SK-N-MC (cell line): ENCODE measurements around the gene FOXP1.

Source experiments
- DNase-seq: peaks from one replicate; pipeline ENCODE4 v3.0.0-alpha.2; 2011; ENCODE audit warnings: low read depth, low spot score
- H3K27ac ChIP-seq: fragments of 200-600 bp; sonication (generic); 2 replicates; pipeline ENCODE4 v1.5.1; 2016; ENCODE audit warnings: mixed run types
- H3K36me3 ChIP-seq: fragments of 200-600 bp; sonication (generic); 2 replicates; pipeline ENCODE4 v1.6.1; 2017; ENCODE audit warnings: antibody characterized with exemption, low read length, mixed read lengths; ENCODE audit not compliant: insufficient read depth
- H3K4me3 ChIP-seq: fragments of 200-600 bp; sonication (generic); 2 replicates; pipeline ENCODE4 v1.5.1; 2016
- H3K9ac ChIP-seq: fragments of 200-600 bp; sonication (generic); 2 replicates; pipeline ENCODE4 v1.8.0; 2017; ENCODE audit warnings: mixed run types, mixed read lengths; ENCODE audit not compliant: insufficient read length
- H3K9me3 ChIP-seq: fragments of 200-600 bp; sonication (generic); 2 replicates; pipeline ENCODE4 v1.6.1; 2017; ENCODE audit warnings: low read depth, mild to moderate bottlenecking, antibody characterized with exemption, low read length, moderate library complexity, mixed read lengths
- EZH2 ChIP-seq: fragments of 200-600 bp; sonication (generic); IDR thresholded peaks from one replicate; pipeline ENCODE4 v1.6.1; 2017; ENCODE audit warnings: antibody characterized with exemption
- FOXP2 ChIP-seq: optimal IDR thresholded peaks from 2 replicates; pipeline ENCODE3; 2011; ENCODE audit warnings: mild to moderate bottlenecking, moderate library complexity; ENCODE audit not compliant: insufficient read depth; ENCODE audit errors: extremely low read length, control extremely low read depth
- POLR2AphosphoS5 ChIP-seq: IDR thresholded peaks from 2 replicates; pipeline ENCODE4 v1.6.1; 2012; ENCODE audit warnings: mild to moderate bottlenecking, low read depth, low read length, borderline replicate concordance

FOXP1 gene

DNA sequence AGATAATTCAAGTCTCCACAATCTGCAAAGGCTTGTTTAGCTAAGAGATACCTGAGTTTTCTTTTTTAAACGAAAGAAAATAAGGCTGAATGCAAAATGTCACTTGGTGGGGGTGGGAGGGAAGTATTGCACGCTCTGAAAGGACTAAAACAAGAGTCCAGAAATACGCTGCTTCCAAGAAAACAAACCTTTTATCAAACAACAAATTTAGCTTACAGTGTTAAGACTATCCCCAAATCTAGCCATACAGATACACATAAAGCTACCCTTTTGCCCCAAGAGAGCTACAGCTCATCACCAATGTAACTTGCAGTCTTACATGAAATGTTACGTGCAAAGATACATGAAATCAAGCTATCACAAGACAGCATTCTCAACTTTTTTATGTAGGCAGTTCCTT lies 522.5 kb downstream of the FOXP1 start:
- H3K4me3 ChIP-seq: no peak overlapping the region
- H3K36me3 ChIP-seq: no peaks in the 10 kb centered on the region
- no peak overlapping the region for H3K27ac ChIP-seq
- DNase-seq: no peak
- no peaks in the 10 kb centered on the region for H3K9me3 ChIP-seq
- H3K9ac ChIP-seq: no peak overlapping the region
- TF ChIP-seq FOXP2 (no peak), POLR2AphosphoS5 (no peak), EZH2 (no peak)

DNA sequence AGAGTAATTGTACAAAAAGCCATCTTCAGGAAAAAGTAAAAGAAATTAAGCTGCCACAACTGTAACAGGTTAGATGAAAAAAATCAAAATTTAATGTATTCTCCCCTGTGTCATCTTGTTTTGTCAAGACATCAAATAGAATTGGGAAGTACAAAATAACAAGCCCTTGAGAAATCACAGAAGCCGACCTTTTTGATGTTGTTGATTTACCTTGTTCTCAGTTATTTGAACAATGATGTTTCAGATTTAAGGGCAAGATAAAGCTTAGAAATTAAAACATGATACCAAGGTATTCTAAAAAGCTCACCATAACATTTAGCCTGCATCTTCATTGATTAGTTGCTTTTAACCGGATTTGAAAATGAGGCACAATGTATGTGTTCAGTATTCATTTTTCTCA lies 523.0 kb downstream of the FOXP1 start:
- H3K27ac ChIP-seq: no peak overlapping the region
- no peak overlapping the region for H3K9ac ChIP-seq
- no peak for DNase-seq

DNA sequence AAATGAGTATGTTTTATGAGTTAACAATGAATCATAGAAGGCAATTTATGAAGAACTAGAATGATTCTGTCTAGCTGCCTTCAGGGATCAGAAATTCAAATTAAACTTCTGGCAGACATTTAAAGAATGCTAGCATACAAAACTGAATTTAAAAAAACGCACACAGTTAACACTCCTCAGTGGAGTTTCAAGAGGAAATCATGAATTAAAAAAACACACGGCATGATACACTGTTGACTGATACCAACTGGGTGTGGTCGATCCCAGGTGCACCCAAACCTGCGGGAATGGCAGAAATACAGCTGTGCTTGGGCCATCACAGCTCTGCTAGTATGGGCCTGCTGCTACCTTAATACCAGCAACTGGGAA lies 526.0 kb downstream of the FOXP1 start:
- no peak for DNase-seq
- Histone ChIP-seq H3K9ac (no peak overlapping the region), H3K4me3 (no peak overlapping the region), H3K27ac (no peak overlapping the region), H3K9me3 (no peaks in the 10 kb centered on the region), H3K36me3 (no peaks in the 10 kb centered on the region)
- TF ChIP-seq FOXP2: no peak
- TF ChIP-seq POLR2AphosphoS5: no peak
- TF ChIP-seq EZH2: no peak

More for the DNA sequence above, 523.0 kb downstream of the FOXP1 start:
- no peak for TF ChIP-seq FOXP2
- no peak for TF ChIP-seq POLR2AphosphoS5
- no peak for TF ChIP-seq EZH2
- no peaks in the 10 kb centered on the region for H3K9me3 ChIP-seq
- no peaks in the 10 kb centered on the region for H3K36me3 ChIP-seq
- H3K4me3 ChIP-seq: no peak overlapping the region

DNA sequence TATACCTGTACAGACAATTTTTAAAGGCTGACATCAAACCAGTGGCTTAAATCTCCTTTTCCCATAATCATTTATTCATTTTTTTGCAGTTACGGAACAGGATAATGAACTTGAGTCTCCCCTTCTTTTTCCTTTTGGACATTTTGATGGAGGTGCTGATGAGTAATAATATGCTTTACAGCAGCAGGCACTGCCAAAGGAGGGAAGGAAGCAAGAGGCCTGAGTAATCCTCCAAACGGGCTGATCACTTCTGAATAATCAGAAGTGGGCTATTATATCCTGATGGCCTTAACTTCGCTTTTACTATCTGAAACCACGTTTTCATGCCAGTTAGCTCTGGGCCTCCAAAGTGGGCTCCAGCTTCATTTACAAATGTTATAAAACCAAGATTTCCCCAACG lies 527.2 kb downstream of the FOXP1 start:
- TF ChIP-seq EZH2: no peak
- TF ChIP-seq POLR2AphosphoS5: no peak
- no peak for TF ChIP-seq FOXP2
- H3K9me3 ChIP-seq: no peaks in the 10 kb centered on the region
- H3K27ac ChIP-seq: no peak overlapping the region
- H3K36me3 ChIP-seq: no peaks in the 10 kb centered on the region
- DNase-seq: no peak
- H3K9ac ChIP-seq: no peak overlapping the region
- H3K4me3 ChIP-seq: no peak overlapping the region

DNA sequence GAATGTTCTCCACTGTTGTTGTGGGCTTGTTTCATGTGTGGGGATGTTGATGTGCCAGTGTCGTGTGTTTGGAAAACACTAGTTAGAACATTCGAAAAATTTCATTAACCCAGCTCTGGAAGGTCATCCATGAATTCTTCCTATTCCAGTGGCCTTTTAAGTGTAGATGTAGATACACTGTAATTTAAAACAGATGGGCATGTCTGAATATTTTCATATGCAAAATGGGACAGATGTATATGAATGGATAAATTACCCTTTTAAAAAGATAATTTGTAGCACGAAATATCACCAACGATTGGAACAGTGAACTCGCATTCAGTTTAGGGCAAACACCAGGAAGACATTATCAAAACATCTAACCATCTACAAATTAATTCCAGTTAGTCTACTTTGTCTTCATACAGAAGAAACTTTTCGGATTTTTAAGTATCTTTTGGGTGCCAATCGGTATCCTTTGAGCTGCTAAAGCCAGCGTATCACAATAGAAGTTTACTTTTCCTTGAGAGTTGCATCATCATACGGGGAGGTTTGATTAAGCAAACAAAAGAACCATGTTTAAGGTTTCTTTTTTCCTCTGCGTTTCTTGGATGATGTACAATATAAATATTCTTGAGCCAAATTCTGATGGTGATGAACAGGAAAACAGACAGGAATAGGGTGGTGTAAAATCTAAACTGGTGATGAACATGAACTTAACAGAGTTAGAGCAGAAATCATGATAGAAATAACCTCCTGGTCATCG lies 528.1 kb downstream of the FOXP1 start:
- no peaks in the 10 kb centered on the region for H3K9me3 ChIP-seq
- no peaks in the 10 kb centered on the region for H3K36me3 ChIP-seq
- no peak for DNase-seq
- TF ChIP-seq FOXP2: no peak
- no peak for TF ChIP-seq EZH2
- no peak for TF ChIP-seq POLR2AphosphoS5
- H3K9ac ChIP-seq: no peak overlapping the region
- H3K4me3 ChIP-seq: no peak overlapping the region
- no peak overlapping the region for H3K27ac ChIP-seq

DNA sequence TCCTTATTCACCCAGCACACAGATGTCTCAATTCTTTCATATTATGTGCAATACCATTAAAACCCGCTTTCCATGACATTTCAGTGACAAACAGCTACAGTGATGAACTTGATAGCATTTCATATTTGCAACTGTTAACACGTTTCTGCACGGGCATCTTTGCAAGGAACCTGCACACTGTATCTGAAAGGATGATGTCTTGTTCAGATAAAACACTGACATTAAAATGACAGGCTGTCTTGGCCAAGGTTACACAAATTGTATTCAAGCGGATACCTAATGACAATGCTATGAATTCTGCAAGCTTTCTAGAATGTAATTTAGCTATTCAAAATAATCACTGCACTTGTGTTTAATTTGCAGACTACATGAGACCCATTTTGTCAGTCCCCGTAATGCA lies 529.2 kb downstream of the FOXP1 start:
- no peak overlapping the region for H3K27ac ChIP-seq
- DNase-seq: no peak
- no peak overlapping the region for H3K9ac ChIP-seq
- no peaks in the 10 kb centered on the region for H3K9me3 ChIP-seq
- H3K4me3 ChIP-seq: no peak overlapping the region
- H3K36me3 ChIP-seq: no peaks in the 10 kb centered on the region
- TF ChIP-seq EZH2: no peak
- TF ChIP-seq FOXP2: no peak
- no peak for TF ChIP-seq POLR2AphosphoS5

DNA sequence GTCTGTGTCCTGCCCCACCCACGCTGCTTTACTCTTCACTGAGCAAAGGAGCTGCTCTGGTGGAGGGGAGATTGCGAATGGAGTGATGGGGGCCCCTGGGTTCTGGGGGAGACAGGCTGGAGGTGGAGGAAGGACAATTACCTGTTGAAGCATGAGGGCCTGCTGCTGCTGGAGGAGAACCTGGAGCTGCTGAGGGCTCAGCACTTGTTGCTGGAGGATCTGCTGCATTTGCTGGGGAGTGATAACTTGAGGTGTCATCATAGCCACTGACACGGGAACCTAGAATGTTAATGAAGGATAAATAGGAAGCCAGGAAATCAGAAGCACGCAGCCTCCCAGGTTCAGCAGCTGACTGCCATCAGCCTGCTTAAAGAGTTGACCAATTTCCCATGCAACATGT lies 530.0 kb downstream of the FOXP1 start:
- TF ChIP-seq POLR2AphosphoS5: no peak
- no peak for TF ChIP-seq EZH2
- TF ChIP-seq FOXP2: no peak
- Histone ChIP-seq H3K9ac (no peak overlapping the region), H3K36me3 (no peaks in the 10 kb centered on the region), H3K9me3 (no peaks in the 10 kb centered on the region), H3K27ac (no peak overlapping the region), H3K4me3 (no peak overlapping the region)
- no peak for DNase-seq

DNA sequence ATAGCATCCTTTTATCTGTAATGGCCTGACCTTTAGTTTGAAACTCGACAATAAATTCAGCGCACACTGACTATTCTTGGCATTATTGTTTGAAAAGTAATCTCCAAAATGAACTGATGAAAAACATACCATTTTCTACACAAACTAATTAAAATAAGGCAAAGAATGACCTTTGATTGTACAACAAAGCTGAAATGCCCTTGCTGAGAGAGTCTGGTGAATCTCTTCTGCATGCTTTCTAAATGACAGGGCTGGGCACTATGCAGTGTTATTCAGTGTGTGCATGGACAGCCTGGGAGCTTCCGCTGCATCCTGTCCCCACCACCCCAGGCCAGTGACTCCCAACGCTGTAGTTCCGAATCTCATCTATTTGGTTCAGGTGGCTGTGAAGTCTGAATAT lies 530.8 kb downstream of the FOXP1 start:
- no peaks in the 10 kb centered on the region for H3K9me3 ChIP-seq
- no peaks in the 10 kb centered on the region for H3K36me3 ChIP-seq
- H3K4me3 ChIP-seq: no peak overlapping the region
- TF ChIP-seq POLR2AphosphoS5 (no peak), EZH2 (no peak), FOXP2 (no peak)
- H3K9ac ChIP-seq: no peak overlapping the region
- no peak for DNase-seq
- no peak overlapping the region for H3K27ac ChIP-seq

DNA sequence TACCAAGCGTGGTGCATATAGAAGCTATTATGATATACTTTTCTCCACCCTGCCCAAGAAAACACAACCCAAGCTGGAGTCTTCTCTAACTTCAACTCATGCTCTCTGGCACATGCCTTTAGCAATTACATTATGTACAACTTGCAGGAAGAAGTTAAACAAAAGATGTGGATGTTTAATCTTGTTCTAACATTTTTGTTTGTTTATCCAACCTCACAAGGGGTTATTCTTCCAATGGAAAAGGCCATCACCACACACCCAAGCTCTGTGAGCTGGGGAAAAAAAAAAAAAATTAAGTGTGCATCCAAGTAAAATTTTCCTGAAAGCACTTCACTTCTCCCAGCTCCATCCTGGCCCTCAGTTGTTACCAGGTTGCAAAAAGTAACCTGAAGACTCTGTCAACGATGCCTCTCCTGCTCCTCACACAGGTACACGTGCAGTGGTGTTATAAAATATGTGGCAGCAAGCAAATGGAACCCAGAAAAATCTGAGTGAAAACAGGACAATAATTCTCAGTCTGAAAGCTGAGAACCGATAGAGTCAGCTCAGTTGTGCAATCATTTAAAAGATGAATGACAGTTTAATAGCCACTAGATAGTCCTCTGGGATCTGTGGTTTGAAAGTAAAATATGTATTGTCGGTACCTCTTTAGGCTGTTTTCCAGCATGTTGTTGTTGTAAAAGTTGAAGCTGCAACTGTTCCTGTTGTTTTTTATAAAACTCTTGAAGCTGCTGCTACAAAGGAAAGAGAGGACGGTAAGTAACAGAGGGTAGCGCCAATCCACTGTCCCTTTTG lies 531.4 kb downstream of the FOXP1 start:
- Histone ChIP-seq H3K9me3 (no peaks in the 10 kb centered on the region), H3K27ac (no peak overlapping the region), H3K36me3 (no peaks in the 10 kb centered on the region; the same call in 1 of the 2 replicates), H3K9ac (no peak overlapping the region), H3K4me3 (no peak overlapping the region)
- DNase-seq: no peak
- TF ChIP-seq FOXP2: no peak
- TF ChIP-seq EZH2: no peak
- TF ChIP-seq POLR2AphosphoS5: no peak; the same call in 1 of the 2 replicates
